KMS-11 (cell line): ENCODE measurements around the gene URB2.
"Not testable (repeated sequence)": the region's sequence is repeated elsewhere in the genome, so short reads cannot be mapped to it uniquely, and the experiment has no call there.

ENCODE experiments used
- H2AFZ ChIP-seq: fragments of 200-600 bp; sonication (generic); 2 replicates; pipeline ENCODE4 v1.6.1; 2016; ENCODE audit warnings: antibody characterized with exemption, mixed run types, low read depth
- H3K27ac ChIP-seq: fragments of 200-600 bp; sonication (generic); 2 replicates; pipeline ENCODE4 v1.6.1; 2016; ENCODE audit warnings: mild to moderate bottlenecking, mixed run types
- H3K27me3 ChIP-seq: fragments of 200-600 bp; sonication (generic); 2 replicates; pipeline ENCODE4 v1.6.1; 2017; ENCODE audit warnings: mild to moderate bottlenecking, low read depth, mixed run types, moderate library complexity; ENCODE audit not compliant: insufficient read depth
- H3K36me3 ChIP-seq: fragments of 200-600 bp; sonication (generic); 2 replicates; pipeline ENCODE4 v1.6.1; 2017; ENCODE audit warnings: mild to moderate bottlenecking, mixed run types; ENCODE audit not compliant: insufficient read depth
- H3K4me1 ChIP-seq: fragments of 200-600 bp; sonication (generic); 2 replicates; pipeline ENCODE4 v1.6.1; 2016; ENCODE audit warnings: mild to moderate bottlenecking, low read depth, mixed run types; ENCODE audit not compliant: poor library complexity, severe bottlenecking
- H3K4me2 ChIP-seq: fragments of 200-600 bp; sonication (generic); 2 replicates; pipeline ENCODE4 v1.7.0; 2016; ENCODE audit warnings: mild to moderate bottlenecking, mixed run types
- H3K4me3 ChIP-seq: fragments of 200-600 bp; sonication (generic); IDR thresholded peaks from 2 replicates; pipeline ENCODE4 v1.6.1; 2017; ENCODE audit warnings: low read depth, low read length, mixed read lengths; ENCODE audit not compliant: insufficient read depth
- H3K79me2 ChIP-seq: fragments of 200-600 bp; sonication (generic); 2 replicates; pipeline ENCODE4 v1.6.1; 2016; ENCODE audit warnings: low read depth, mixed run types; ENCODE audit not compliant: insufficient read depth
- H3K9ac ChIP-seq: fragments of 200-600 bp; sonication (generic); 2 replicates; pipeline ENCODE4 v1.6.1; 2016; ENCODE audit warnings: mild to moderate bottlenecking, mixed run types
- H4K20me1 ChIP-seq: fragments of 200-600 bp; sonication (generic); 2 replicates; pipeline ENCODE4 v1.6.1; 2016; ENCODE audit warnings: mild to moderate bottlenecking, mixed run types; ENCODE audit not compliant: insufficient read depth
- CTCF ChIP-seq: fragments of 200-600 bp; sonication (generic); conservative IDR thresholded peaks from 2 replicates; pipeline ENCODE4 v1.6.1; 2017; ENCODE audit warnings: low read depth, mild to moderate bottlenecking, antibody characterized with exemption, low read length, moderate library complexity, mixed read lengths

The URB2 gene

GRCh38 chr1:229699613-229700267 lies 73.7 kb downstream of the URB2 start:
- H3K4me1 ChIP-seq = no peaks in the 10 kb centered on the region
- no peaks in the 10 kb centered on the region for H4K20me1 ChIP-seq

DNA sequence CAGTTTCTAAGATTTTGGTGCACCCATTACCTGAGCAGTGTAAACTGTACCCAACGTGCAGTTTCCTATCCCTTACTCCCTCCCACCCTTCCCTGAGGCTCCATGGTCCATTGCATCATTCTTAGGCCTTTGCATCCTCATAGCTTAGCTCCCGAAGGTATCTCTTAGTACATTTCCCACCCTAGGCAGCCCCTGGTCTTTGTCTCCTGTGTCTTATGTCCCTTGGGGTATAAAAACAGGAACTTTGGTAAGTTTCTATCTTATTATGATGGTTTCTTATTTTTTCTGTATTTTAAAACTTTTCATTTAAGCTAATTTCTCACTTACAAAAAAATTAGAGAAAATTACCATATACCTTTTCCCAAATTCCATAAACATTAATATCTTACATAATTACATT lies 78.1 kb downstream of the URB2 start:
- no peaks in the 10 kb centered on the region for H4K20me1 ChIP-seq
- H2AFZ ChIP-seq = no peak overlapping the region
- no peak overlapping the region for H3K4me3 ChIP-seq
- no peaks in the 10 kb centered on the region for H3K4me1 ChIP-seq
- no peak overlapping the region for H3K27ac ChIP-seq
- H3K9ac ChIP-seq = no peak overlapping the region
- no peak for TF ChIP-seq CTCF
- no peaks in the 10 kb centered on the region for H3K79me2 ChIP-seq
- no peaks in the 10 kb centered on the region for H3K36me3 ChIP-seq
- H3K27me3 ChIP-seq = no peaks in the 10 kb centered on the region
- no peak overlapping the region for H3K4me2 ChIP-seq

More at GRCh38 chr1:229699613-229700267, 73.7 kb downstream of the URB2 start:
- Histone ChIP-seq H3K4me3 (no peak overlapping the region), H2AFZ (no peak overlapping the region), H3K27ac (no peak overlapping the region), H3K9ac (no peak overlapping the region), H3K4me2 (no peak overlapping the region), H3K79me2 (no peaks in the 10 kb centered on the region), H3K36me3 (no peaks in the 10 kb centered on the region), H3K27me3 (no peaks in the 10 kb centered on the region)
- no peak for TF ChIP-seq CTCF

- H3K79me2 ChIP-seq, H3K4me3 ChIP-seq, H3K27ac ChIP-seq, H3K4me1 ChIP-seq, H3K9ac ChIP-seq, H3K27me3 ChIP-seq, H3K36me3 ChIP-seq, H3K4me2 ChIP-seq, H2AFZ ChIP-seq, H4K20me1 ChIP-seq: not testable (repeated sequence)
Measured at GRCh38 chr1:229705152-229705551, 79.1 kb downstream of the URB2 start.

GRCh38 chr1:229707127-229707526 lies 81.1 kb downstream of the URB2 start:
- not testable (repeated sequence) for H3K27me3 ChIP-seq, H2AFZ ChIP-seq, H3K4me3 ChIP-seq, H3K9ac ChIP-seq, H3K4me2 ChIP-seq, H3K4me1 ChIP-seq, H3K79me2 ChIP-seq, H4K20me1 ChIP-seq, H3K27ac ChIP-seq, H3K36me3 ChIP-seq

DNA sequence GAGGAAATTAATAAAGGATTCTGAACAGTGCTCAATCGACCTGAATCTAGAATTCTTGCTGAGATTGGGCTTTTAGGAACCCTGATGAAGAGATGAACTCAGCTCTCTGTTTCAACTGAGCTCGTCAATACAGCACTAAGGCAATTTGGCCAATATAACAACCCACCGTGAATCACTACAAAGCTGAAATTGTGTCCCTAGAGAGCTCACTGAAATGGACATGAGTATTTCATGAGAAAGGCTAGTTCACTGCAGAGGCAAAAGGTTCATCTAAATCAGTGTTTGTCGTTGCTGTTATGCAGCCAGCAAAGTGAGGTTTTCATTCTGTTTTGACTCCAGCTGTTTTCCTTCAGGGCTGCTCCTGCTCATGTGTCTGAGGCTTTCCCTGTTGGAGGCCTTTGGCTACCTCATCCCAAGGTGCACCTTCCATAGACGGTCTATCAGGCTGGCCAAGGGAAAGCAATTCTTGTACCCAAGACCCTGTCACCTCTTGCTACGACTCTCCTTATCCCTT lies 83.5 kb downstream of the URB2 start:
- no peak for TF ChIP-seq CTCF
- H3K79me2 ChIP-seq = no peaks in the 10 kb centered on the region
- no peaks in the 10 kb centered on the region for H4K20me1 ChIP-seq
- H2AFZ ChIP-seq = no peak overlapping the region
- H3K9ac ChIP-seq = no peak overlapping the region
- no peak overlapping the region for H3K4me3 ChIP-seq
- H3K36me3 ChIP-seq = no peaks in the 10 kb centered on the region
- H3K4me1 ChIP-seq = no peaks in the 10 kb centered on the region
- H3K4me2 ChIP-seq = no peak overlapping the region
- H3K27me3 ChIP-seq = no peaks in the 10 kb centered on the region
- H3K27ac ChIP-seq = no peak overlapping the region
